Measurements from ENCODE around the gene AFAP1L2.
"Not testable (repeated sequence)": the region's sequence is repeated elsewhere in the genome, so short reads cannot be mapped to it uniquely, and the experiment has no call there.

AFAP1L2 gene

DNA sequence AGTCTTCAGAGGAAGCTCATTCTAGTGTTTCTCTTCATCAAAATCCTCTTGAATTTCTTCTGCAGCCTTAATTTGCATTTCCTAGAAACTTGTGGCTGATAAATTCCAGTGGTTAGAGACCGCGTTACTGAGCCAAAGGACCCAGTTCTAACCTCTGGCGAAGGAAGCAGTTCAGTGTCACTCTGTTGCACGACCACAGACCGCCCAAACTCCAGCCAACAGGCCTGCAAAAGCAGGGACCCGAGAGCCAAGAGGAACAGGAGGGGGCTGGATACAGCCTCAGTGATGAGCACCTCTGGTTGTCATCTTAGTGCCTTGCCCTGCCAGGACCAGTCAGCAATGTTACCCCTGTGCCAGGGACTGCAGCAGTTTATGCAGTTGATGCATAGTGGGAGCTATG lies 70.0 kb downstream of the AFAP1L2 start:
- no peak for FAIRE-seq

DNA sequence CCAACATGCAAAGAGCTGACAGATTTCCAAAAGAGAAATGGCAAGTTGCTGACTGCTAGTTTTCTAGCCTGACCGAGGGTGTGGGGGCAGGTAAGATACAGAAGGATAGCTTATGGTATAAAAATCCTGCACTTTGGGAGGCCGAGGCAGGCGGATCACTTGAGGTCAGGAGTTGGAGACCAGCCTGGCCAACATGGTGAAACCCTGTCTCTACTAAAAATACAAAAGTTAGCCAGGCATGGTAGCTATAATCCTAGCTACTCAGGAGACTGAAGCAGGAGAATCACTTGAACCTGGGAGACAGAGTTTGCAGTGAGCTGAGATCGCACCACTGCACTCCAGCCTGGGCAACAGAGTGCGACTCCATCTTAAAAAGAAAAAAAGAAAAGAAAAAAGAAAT lies 70.9 kb downstream of the AFAP1L2 start:
- FAIRE-seq = not testable (repeated sequence)

DNA sequence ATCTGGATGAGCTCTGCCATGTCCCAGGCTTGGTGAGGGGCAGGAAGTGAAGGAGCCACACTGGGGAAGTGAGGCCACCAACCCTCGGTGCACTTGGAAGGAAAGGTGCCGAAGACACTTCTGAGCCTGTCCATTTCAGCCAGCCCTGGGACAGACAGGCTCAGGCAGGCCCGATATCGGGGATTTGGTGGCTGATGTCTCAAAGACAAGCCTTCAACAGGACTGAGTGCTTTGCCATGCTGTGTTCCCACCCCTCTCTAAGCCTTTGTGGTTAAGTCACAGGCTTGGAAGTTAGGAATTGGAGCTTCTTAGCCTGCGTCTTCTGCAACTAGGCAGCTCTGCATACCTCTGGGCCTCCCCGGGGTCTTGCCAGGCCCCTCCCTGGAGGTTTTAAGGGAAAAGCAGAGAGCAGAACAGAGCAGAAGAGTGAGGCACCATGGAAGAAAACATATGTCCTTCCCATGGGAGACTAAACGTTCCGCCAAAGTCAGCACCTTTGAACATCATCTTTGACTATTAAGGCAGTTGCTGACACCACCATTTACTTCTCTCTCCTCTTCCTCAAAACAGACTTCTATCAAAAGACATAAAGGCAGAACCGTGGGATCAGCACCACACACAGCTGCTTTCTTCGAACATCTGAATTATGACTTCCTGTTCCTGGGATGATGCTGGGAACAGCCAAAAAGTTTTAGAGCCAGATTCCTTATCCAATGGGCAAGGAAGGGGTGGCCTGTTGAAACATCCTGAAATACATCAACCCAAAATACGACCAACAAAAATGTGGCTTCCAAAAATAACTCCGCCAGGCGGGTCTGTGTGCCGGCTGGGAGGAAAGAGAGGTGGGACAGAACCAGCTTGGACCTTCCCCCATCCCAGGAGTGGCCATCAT lies 71.8 kb downstream of the AFAP1L2 start:
- no peak for FAIRE-seq

DNA sequence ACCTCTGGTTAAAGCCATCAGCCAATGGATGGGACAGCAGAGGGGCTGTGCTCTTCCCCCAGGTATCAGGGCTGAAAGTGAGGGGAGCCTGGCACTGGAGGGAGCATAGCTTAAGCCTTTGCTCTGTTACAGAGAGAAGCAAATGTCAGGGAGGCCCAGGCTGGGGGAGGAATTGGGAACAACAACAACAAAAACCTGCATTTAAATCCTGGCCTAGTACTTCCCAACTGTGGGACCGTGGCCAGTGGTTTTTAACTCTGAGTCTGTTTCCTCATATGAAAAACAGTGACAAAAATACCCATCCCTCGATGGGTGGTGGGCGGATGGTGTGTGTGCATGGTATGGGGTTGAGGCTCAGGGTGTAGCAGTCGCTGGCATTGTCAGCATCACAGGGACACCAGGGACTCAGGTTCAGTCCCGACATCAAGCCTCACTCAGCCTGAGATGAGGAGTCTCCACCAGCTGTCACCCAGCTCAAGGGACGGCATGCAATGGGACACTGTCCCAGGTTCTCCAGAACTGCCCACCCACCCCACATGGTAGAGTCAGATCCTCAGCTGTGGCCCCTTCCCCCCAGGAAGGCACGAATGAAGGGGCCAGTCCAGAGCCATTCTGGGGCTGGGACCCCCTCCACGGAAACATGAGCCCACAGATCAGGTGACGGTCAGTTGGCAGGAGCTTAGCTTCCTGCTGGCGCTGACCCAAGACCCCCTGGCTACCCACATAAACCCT lies 74.5 kb downstream of the AFAP1L2 start:
- no peak for FAIRE-seq

DNA sequence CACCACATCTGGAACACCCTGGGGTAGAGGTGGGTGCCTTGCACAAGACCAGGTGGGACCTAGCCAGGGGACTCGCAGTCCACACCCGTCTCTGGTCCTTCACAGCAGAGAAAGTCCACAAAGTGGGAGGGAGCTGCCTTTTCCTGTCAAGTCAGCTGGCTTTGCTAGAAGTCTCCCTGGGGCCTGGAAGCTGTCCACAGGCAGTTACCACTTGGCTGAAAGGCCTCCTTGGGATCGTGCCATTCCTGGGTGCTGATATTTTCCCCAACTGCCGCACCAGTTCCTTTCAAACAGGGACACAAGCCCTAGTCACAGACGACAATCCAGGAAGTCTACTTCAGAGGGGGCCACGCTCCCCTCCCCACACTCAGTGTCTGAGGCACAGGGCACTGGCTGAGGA lies 75.4 kb downstream of the AFAP1L2 start:
- FAIRE-seq = no peak

DNA sequence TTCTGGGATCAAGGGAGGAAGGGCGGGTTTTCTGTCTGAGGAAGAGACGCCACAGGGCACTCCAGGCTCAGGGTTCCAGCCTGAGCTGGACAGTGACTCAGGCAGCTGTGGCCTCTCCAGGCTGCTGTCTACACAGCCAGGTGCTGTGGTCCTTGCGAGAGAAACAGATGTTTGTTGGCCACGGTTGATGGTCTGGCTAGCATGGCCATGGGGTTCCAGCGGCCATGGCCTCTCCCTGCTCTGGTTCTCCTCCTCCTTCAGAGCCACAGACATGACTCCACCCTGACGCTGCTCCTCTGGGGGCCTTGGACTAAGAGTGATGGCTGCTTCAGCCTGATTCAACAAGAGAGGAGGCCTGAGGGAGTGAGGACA lies 75.9 kb downstream of the AFAP1L2 start:
- FAIRE-seq = no peak

- FAIRE-seq = no peak
These were observed 76.5 kb downstream of the AFAP1L2 start for GRCh38 chr10:114327537-114328440.

- FAIRE-seq = no peak
These were observed 77.5 kb downstream of the AFAP1L2 start for GRCh38 chr10:114326795-114327194.

GRCh38 chr10:114323023-114323422 lies 81.3 kb downstream of the AFAP1L2 start:
- no peak for FAIRE-seq

DNA sequence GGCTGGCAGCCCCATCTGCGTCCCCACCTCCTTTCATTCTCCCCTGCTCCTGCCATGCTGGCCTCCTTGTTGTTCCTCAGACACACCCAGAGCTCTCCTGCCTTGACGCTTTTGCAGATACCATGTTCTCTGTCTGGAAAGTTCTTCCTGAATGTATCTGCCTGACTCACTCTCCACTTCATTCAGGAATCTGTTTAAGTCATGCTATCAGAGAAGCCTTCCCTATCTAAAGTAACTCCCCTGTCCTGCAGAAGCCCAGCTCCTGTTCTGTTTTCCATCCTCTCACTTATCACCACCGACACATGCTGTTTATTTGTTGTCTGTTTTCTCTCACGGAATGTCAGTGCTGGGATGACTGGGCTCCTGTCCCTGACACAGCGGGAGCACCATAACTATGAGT lies 82.0 kb downstream of the AFAP1L2 start:
- FAIRE-seq = no peak

DNA sequence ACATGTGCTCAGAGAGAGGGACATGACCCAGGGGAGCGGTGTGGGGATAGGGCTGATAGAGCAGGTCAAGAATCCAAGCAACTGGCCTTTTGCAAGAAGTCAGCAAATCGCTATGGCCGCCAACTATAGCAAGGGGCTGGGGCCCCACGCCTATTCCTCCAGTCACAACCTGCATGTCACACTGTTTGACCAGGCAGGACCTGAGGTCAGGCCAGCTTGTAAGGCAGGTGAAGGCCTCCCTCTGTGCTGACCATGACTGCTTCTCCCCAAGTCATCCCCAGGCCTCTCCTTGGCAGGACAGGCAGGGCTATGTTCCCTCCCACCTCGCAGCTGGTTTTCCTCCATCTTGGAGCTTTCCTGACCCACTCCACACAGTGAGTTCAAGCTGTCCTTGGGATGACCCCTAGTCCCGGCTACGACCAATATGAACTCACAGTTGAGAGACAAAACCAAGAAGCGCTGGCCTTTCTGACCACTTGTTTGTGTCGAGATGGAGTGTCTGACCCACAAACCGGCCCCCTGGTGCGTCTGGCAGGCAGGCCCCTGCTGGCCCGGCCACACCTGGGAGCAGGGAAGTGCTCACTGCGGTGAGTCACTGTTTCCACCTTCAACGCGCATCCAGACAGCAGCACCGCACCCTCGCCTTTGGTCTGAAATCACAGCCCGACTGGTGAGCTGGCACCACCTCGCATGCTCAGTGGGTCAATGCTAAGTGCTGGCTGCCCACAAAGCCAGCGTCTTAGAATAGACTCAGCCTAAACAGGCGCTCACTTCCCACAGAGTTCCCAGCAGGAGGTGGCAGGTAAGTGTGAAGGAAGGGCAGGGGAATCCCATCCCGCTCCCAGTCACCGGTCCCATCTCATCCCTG lies 83.8 kb downstream of the AFAP1L2 start:
- no peak for FAIRE-seq

DNA sequence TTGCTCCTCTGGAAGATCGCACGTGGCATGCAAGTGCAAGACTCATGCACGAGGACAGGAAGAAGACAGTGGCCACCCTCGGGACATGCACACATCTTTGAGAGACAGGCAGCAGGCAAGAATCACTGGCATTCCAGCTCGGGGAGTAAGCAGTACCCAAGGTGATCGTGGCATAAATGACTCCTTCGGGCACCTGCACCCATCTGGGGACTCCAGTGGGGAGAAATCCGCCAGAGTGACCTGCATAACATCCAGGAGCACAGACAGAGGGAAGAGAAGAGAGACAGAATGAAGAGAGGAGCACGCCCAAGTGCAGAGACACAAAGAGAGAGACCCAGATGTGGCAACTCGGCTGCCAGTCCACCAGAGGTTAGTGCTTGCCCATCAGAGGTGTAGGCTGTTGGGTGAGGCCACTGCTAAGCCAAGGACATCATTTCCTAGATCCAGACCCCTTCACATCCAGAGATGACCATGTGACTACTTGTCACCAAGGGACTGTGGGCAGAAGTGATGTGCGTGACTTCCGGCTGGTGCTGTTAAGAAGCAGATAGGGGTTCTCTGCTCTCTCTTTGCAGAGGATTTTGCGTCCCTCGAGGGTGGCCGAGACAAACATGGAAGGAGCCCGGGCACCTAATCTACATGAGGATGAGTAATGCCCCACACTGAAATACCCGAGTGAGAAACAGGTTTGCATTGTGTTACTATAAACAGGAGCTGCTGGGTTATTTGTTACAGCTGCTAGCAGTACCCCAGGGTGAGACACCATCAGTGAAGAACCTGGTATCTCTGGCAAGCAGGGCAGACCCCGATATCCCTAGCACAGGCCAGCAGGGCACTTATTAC lies 84.7 kb downstream of the AFAP1L2 start:
- no peak for FAIRE-seq

DNA sequence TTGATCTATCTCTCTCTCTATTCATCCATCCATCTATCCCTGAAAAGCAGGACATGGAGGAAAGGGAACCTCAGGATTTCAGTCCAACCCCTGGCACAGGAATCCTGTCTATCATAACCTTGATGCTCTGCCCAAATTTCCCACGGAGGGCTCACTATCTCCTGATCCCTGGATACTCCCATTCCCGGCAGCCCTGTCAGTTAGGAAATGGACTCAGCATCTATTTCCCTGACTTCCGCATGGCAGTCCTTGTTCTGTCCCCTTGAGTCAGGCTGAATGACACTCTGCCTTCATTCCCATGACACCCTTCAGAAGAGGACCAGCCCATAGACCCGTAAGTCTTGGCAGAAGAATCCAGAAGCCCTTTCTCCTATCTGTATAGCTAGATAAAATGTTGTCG lies 87.6 kb downstream of the AFAP1L2 start:
- FAIRE-seq = no peak

GRCh38 chr10:114315566-114316420 lies 88.5 kb downstream of the AFAP1L2 start:
- no peak for FAIRE-seq

GRCh38 chr10:114313866-114314265 lies 90.4 kb downstream of the AFAP1L2 start:
- no peak for FAIRE-seq

DNA sequence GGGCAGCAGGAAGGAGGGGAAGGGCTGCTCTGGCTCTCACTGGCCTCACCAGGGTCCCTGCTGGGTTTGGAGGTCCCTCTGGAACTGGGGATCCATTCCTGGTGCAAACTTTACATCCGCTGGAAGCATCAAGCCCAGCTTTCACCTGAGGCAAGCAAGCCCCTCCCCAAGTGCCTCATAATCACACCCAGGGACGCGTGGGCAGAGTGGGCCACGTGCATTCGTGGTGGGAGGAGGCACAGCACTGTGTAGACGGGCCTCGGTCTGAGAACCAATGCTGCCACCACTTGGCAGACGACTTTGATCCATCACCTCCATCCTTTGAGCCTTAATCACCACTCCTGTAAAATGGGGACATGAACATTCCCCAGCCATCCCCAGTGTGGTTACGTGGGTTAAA lies 91.2 kb downstream of the AFAP1L2 start:
- FAIRE-seq = no peak

- FAIRE-seq = no peak
These were observed 92.6 kb downstream of the AFAP1L2 start for GRCh38 chr10:114311496-114312209.

DNA sequence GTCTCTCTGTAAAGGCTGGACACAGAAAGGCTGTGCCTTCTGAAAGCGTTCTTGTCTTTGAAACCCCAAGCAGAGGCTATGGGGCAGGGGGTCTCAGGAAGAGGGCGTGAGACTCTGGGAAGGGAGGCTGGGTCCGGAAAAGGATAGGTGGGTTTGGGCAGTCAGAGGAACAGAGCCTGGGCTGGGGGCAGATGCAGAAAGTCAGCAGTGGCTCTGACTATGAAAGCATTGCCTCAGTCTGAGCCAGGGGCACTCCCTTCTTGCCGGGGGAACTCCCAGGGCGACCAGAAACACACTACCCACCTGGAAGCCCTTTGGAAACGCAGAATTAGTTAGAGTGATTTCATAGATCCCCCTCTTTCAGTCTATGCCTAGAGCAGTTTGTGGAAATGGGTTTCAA lies 93.3 kb downstream of the AFAP1L2 start:
- no peak for FAIRE-seq

DNA sequence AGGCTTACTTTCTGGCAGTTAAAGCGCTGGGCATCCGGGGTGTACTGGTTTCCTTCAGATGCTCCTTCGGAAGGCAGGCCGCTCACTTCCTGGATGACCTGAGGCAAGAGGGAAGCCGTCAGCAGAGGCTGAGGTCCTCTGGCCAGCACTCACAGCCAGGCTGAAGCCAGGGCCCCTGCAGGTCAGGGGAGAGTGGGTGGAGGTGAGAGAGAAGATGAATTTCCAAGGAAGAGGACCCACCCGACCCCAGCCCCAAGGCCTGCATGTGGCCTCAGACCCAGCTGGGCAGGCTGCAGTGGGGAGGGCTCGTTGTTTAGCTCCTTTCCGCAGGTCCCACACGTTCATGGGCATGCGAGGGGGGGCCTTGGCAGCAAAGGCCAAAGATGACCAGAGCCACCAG lies 94.0 kb downstream of the AFAP1L2 start:
- no peak for FAIRE-seq

DNA sequence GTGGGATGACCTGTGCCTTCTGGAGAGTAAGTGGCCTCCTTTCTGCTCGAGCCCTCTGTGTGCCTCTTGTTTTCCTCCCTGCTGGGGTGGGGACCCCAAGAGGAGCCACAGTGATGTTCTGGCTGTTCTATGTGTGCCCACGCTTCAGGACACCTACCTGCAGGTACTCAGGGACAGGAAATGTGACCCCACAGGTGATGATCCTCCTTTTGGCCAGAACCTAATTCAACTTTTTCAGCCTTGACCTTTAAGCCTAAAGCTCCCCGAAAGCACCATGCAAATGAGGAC lies 95.0 kb downstream of the AFAP1L2 start:
- no peak for FAIRE-seq

Data from A204.1 (cell line).